Activated T-cell treated with anti-CD3 and anti-CD28 coated beads, Interleukin-2, amount 50 U/mL, for 48 hours (primary cell): ENCODE data around the gene LENG8.
"Not testable (repeated sequence)": the region's sequence is repeated elsewhere in the genome, so short reads cannot be mapped to it uniquely, and the experiment has no call there.

Experiments used
- DNase-seq, 2 experiments: peaks; one replicate each; pipeline ENCODE4 v3.0.0-alpha.2; 2020

The LENG8 gene

GRCh38 chr19:54462047-54462654, 13.2 kb downstream of the LENG8 start:
- no peak for DNase-seq

GRCh38 chr19:54462655-54463530, 13.9 kb downstream of the LENG8 start:
- peak; percentile 78 to 82 for DNase-seq

DNA sequence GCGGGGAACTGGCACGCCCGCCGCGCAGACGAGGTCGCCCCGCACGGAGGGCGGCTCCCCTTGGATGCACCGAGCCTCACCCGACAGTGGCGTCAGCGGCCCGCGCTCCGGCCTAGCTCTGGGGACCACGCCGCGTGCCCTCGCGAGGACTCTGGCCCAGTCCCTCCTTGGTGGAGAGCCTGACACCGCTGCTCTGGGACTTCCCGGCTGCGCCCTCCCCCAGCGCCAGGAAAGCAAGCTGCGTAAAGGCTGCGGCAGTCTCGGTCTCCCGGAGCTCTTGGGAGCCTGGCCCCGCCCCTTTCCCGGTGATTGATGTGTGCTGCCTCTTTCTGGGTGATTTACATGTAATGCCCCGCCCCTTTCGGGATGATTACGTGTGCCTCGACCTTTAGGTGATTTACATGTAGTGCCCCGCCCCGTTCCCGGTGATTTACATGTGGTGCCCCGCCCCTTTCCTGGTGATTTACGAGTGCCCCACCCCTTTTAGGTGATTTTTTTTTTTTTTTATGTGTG, 14.6 kb downstream of the LENG8 start, which contains the start of gene LENG9:
Gene LENG9, minus strand, starts transcription at position 248 of the 513 bp plus-strand sequence. CDS start 252 bp downstream, outside the sequence.
- DNase-seq: peak; percentile 97

DNA sequence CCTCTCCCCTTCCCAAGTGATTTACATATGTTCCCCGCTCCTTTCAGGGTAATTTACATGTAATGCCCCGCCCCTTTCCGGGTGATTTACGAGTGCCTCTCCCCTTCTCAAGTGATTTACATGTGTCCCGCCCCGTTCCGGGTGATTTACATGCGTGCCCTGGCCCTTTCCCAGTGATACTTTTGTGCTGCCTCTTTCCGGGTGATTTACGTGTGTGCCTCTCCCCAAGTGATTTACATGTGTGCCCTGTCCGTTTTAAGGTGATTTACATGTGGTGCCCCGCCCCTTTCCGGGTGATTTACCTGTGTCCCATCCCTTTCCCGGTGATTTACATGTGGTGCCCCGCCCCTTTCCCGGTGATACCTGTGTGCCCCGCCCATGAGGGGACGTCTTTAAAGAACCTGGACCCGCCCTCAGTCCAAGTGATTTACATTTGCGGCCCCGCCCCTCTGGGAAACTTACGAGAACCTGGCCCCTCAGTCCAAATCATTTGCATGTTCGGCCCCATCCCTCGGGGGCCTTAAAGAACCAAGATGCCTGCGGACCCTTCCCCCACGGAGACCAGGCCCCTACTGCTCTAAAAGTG, 15.1 kb downstream of the LENG8 start:
- peak; percentile 94 for DNase-seq

DNA sequence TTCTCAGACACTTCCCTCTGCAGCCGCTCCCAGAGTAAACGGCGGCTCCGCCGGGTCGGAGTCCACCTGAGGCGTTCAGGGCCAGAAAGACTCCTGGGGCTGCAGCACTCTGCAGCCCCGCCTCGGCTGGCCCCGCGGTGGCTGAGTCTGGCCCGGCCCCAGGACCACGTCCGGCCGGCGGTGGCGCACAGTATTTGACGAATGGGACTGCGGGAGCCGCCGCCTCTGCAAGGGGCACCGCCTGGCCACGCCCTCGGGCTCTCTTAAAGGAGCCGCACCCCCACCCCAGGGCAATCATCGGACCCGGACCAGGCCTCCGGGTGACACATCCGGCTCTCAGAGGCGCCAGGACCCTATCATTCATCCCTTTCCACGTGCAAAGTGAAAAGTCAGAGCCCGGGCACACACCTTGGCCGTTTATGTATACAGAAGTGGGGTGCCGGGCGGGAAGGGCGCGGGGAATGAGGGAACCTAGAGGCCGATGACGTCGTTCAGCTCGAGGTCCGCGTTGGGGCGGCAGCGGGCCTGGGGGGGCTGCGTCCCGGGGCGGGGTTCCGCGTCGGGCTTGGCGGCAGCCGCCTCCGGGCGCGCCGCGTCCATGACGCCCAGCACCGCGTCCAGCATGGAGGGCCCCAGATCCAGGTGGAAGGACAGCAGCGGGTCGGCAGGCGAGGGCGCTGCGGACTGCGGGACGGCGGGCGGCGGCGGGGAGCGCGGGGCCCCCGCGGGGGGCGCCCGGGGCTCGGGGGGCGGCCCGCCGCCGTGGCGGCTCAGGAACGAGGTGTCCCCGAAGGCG, 15.8 kb downstream of the LENG8 start:
- DNase-seq: peak; percentile 88 to 90

DNA sequence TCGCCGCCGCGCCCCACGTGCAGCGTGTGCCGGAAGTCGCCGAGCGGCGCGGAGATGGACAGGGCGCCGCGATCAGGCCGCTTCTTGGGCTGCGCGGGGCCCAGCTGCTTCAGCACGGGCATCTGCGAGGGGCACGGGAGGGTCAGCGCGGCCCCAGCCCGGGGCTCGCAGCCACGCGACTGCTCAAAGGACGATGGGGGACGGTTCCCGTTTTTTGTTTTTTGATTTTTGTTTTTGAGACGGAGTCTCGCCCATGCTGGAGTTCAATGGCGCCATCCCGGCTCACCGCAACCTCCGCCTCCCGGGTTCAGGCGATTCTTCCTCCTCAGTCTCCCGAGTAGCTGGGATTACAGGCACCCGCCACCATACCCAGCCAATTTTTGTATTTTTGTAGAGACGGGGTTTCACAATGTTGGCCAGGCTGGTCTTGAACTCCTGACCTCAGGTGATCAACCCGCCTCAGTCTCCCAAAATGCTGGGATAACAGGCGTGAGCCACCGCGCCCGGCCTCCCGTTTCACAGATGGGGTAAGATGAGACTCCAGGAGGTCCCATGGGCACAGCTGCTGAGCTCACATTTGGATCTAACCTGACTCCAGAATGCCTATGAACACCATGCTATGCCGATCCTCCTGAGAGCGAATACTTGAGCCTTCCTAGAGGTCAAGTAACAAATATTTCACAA, 16.6 kb downstream of the LENG8 start:
- DNase-seq: no peak

- DNase-seq: not testable (repeated sequence)
Measured at GRCh38 chr19:54466110-54466480, 17.1 kb downstream of the LENG8 start.

DNA sequence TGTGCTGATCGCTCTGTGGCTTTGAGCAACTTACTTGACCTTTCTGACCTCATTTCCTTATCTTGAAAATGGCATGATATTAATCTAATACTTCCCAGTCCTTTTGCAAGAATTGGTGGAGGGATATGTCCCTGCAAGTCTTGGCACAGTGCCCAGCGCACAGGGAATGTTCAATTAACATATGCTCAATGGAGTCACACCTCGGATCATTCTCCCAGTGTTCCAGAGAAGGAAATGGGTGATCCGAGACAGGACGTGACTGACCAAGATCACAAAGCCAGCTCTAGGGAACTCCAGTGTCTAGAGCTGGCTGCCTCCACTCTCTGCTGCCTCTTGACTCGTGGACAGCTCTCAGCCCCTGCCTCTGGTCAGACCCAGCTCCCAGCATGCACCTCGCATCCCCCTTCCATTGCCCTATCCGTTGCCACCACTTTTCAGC, 20.5 kb downstream of the LENG8 start:
- DNase-seq: no peak

GRCh38 chr19:54470276-54470887, 21.4 kb downstream of the LENG8 start:
- no peak for DNase-seq

- no peak for DNase-seq
Measured at GRCh38 chr19:54470991-54471782, 22.2 kb downstream of the LENG8 start.

GRCh38 chr19:54473071-54473891, 24.3 kb downstream of the LENG8 start, which contains the start of gene CDC42EP5:
Gene CDC42EP5 (minus strand): TSS chr19:54473296. CDS start chr19:54465547, 7,749 bp downstream.
- DNase-seq: no peak

DNA sequence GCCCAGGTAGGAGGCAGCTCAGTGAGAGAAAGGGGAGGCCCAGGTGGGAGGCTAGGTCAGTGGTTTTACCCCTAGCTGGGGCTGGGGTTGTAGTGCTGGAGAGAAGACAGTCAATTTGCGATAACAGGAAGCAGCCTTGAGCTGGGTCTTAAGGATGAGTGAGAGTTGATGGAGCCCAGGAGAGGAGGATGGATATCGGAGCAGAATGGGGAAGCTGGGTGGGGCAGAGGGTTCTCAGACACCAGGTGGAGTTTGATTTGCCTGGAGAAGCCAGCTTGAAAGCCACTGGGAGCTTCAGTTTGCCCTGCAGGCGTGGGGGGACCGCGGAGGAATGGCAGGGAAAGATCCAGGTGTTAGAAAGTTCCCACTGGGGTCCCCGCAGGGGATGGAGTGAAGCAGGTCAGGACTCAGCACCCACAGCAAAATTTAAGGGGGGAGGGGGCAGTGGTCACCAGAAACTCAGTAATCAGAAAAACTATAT, 24.9 kb downstream of the LENG8 start:
- DNase-seq: no peak

GRCh38 chr19:54475706-54476105, 26.7 kb downstream of the LENG8 start:
- no peak for DNase-seq

- DNase-seq: no peak
Measured at GRCh38 chr19:54477650-54478049, 28.7 kb downstream of the LENG8 start.

GRCh38 chr19:54478677-54479266, 29.8 kb downstream of the LENG8 start:
- DNase-seq: no peak

- no peak for DNase-seq
Measured at GRCh38 chr19:54480051-54480450, 31.1 kb downstream of the LENG8 start.

- peak; percentile 57 to 58 for DNase-seq
Measured at GRCh38 chr19:54481326-54481930, 32.4 kb downstream of the LENG8 start.

DNA sequence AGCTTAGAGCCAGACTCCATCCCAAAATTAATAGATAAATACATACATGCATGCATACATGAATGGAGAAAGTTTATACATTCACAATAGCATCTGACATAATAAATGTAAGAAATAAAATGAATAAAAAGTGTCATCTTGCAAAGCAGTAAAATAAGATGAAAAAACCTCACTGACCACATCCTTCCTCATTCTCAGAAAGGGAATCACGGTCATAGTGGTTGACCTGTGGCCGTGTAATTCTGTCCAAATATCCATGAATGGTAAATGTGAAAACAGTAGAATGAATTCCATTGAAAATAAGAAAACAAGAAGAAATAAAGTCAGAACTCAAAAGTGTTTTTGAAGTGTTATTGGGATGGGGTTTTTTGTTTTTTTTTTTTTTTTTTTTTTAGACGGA, 33.9 kb downstream of the LENG8 start:
- no peak for DNase-seq

DNA sequence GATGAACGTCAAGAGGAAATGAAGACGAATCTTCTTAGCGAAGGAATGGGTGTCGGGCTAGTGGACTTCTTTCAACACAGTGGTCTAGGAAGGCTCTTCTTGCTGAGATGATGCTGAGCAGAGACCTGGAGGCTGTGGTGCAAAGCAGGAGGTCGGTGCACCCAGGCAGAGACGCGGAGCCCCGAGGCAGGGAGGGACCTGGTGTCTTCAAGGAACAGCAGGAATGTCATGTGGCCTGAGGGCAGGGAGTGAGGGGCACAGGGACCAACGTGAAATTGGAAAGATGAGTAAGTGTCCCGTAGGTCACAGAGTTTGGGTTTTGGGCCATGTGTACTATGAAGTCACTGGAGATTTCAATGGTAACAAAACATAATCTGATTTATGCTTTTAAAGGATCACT, 35.5 kb downstream of the LENG8 start:
- DNase-seq: no peak
